ENCODE results near the gene ELP4.

ELP4 gene

DNA sequence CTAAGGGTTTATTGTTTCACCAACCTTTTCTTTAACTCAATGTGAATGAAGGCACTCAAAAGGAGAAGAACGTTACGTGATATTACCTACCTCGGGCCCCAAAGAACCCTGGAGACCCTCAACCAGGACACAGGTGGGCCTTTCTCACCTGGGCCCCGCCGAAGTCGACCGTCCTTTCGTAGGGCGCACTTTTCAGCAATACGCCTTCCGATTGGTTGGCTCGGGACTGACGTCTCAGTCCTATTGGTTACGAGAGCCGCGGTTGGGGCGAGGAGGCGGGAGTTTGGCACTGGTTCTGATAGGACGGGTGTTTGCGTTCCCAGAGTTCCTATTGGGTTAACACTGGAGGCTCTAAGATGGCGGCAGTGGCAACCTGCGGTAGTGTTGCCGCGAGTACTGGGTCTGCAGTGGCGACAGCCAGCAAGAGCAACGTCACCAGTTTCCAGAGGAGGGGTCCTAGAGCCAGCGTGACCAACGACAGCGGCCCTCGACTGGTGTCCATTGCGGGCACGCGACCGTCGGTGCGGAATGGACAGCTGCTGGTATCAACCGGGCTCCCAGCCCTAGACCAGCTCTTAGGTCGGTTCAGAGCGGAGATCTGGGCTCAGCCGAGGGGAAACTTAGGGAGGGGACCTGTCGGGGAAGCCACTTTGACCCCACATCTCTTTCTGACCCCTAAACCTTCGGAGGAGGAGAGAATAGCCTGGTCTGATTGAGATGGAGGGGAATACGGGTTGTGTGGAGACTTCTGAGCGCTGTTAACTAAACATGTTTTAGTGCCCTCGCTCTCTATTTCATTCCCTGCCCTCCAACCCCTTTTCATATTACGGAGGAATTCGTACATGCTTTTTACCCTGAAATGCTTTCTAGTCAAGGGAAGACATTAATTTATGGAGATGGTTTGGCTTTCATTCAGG, at the start of gene ELP4, which contains the start of gene IMMP1L (continued):
- TF ChIP-seq, protein P1, sequence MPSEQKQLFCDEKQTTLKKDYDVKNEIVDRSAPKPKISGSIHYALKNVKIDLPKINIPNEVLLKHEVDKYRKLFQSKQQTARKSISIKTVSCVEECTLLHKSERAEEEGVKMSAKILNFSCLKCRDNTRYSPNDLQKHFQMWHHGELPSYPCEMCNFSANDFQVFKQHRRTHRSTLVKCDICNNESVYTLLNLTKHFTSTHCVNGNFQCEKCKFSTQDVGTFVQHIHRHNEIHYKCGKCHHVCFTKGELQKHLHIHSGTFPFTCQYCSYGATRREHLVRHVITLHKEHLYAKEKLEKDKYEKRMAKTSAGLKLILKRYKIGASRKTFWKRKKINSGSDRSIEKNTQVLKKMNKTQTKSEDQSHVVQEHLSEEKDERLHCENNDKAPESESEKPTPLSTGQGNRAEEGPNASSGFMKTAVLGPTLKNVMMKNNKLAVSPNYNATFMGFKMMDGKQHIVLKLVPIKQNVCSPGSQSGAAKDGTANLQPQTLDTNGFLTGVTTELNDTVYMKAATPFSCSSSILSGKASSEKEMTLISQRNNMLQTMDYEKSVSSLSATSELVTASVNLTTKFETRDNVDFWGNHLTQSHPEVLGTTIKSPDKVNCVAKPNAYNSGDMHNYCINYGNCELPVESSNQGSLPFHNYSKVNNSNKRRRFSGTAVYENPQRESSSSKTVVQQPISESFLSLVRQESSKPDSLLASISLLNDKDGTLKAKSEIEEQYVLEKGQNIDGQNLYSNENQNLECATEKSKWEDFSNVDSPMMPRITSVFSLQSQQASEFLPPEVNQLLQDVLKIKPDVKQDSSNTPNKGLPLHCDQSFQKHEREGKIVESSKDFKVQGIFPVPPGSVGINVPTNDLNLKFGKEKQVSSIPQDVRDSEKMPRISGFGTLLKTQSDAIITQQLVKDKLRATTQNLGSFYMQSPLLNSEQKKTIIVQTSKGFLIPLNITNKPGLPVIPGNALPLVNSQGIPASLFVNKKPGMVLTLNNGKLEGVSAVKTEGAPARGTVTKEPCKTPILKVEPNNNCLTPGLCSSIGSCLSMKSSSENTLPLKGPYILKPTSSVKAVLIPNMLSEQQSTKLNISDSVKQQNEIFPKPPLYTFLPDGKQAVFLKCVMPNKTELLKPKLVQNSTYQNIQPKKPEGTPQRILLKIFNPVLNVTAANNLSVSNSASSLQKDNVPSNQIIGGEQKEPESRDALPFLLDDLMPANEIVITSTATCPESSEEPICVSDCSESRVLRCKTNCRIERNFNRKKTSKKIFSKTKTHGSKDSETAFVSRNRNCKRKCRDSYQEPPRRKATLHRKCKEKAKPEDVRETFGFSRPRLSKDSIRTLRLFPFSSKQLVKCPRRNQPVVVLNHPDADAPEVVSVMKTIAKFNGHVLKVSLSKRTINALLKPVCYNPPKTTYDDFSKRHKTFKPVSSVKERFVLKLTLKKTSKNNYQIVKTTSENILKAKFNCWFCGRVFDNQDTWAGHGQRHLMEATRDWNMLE (tag by site-specific recombination; conservative IDR thresholded peaks at IDR 0.05; ENCODE audit: low read depth): no peak
- TF ChIP-seq SCRT1 (tag by site-specific recombination; IDR thresholded peaks at IDR 0.05; ENCODE audit: borderline replicate concordance): no peak
- TF ChIP-seq ZNF335 (tag by site-specific recombination; conservative IDR thresholded peaks at IDR 0.05): peak; percentile 71
- peak; percentile 48 for TF ChIP-seq SP3 (tag by site-specific recombination; IDR thresholded peaks at IDR 0.05)
- TF ChIP-seq HOXC10 (CRISPR knock-in tag; IDR thresholded peaks at IDR 0.05): no peak
- TF ChIP-seq ZNF701 (tag by site-specific recombination; IDR thresholded peaks at IDR 0.05): no peak
- TF ChIP-seq ZNF175 (tag by site-specific recombination; IDR thresholded peaks at IDR 0.05): no peak
- TF ChIP-seq ZBTB7A (tag by site-specific recombination; IDR thresholded peaks at IDR 0.05; ENCODE audit: low read depth): no peak
- no peak for TF ChIP-seq ZNF621 (tag by site-specific recombination; IDR thresholded peaks at IDR 0.05)
- TF ChIP-seq, protein P2, sequence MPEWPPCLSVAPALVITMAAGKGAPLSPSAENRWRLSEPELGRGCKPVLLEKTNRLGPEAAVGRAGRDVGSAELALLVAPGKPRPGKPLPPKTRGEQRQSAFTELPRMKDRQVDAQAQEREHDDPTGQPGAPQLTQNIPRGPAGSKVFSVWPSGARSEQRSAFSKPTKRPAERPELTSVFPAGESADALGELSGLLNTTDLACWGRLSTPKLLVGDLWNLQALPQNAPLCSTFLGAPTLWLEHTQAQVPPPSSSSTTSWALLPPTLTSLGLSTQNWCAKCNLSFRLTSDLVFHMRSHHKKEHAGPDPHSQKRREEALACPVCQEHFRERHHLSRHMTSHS (tag by site-specific recombination; IDR thresholded peaks at IDR 0.05): no peak
- TF ChIP-seq ZNF341 (tag by site-specific recombination; IDR thresholded peaks at IDR 0.05; ENCODE audit: low read depth): no peak
- TF ChIP-seq ZNF423 (tag by site-specific recombination; IDR thresholded peaks at IDR 0.05): no peak
- TF ChIP-seq SALL2 (tag by site-specific recombination; IDR thresholded peaks at IDR 0.05; ENCODE audit: borderline replicate concordance): no peak
- TF ChIP-seq HOXA7 (CRISPR knock-in tag; IDR thresholded peaks at IDR 0.05; ENCODE audit: borderline replicate concordance): no peak
- TF ChIP-seq ZFP41 (tag by site-specific recombination; IDR thresholded peaks at IDR 0.05; ENCODE audit: borderline replicate concordance): no peak
- TF ChIP-seq ZNF791 (tag by site-specific recombination; IDR thresholded peaks at IDR 0.05): no peak
- TF ChIP-seq, protein P3, sequence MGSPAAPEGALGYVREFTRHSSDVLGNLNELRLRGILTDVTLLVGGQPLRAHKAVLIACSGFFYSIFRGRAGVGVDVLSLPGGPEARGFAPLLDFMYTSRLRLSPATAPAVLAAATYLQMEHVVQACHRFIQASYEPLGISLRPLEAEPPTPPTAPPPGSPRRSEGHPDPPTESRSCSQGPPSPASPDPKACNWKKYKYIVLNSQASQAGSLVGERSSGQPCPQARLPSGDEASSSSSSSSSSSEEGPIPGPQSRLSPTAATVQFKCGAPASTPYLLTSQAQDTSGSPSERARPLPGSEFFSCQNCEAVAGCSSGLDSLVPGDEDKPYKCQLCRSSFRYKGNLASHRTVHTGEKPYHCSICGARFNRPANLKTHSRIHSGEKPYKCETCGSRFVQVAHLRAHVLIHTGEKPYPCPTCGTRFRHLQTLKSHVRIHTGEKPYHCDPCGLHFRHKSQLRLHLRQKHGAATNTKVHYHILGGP (tag by site-specific recombination; IDR thresholded peaks at IDR 0.05): no peak
- TF ChIP-seq SP7 (tag by site-specific recombination; IDR thresholded peaks at IDR 0.05): peak; percentile 40; the same call in 1 of the 2 replicates
- TF ChIP-seq ZBTB48 (tag by site-specific recombination; IDR thresholded peaks at IDR 0.05): peak; percentile 81
- peak; percentile 93 for TF ChIP-seq SP2 (tag by site-specific recombination; IDR thresholded peaks at IDR 0.05)
- TF ChIP-seq, protein P4, sequence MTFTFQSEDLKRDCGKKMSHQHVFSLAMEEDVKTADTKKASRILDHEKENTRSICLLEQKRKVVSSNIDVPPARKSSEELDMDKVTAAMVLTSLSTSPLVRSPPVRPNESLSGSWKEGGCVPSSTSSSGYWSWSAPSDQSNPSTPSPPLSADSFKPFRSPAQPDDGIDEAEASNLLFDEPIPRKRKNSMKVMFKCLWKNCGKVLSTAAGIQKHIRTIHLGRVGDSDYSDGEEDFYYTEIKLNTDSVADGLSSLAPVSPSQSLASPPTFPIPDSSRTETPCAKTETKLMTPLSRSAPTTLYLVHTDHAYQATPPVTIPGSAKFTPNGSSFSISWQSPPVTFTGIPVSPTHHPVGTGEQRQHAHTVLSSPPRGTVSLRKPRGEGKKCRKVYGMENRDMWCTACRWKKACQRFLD (tag by site-specific recombination; IDR thresholded peaks at IDR 0.05): no peak
- no peak for TF ChIP-seq KLF8 (tag by site-specific recombination; IDR thresholded peaks at IDR 0.05)
- no peak for TF ChIP-seq MEIS1 (CRISPR knock-in tag; IDR thresholded peaks at IDR 0.05; ENCODE audit: borderline replicate concordance)
- no peak for TF ChIP-seq ZNF610 (tag by site-specific recombination; IDR thresholded peaks at IDR 0.05; ENCODE audit: borderline replicate concordance)
- TF ChIP-seq ZNF560 (tag by site-specific recombination; IDR thresholded peaks at IDR 0.05; ENCODE audit: borderline replicate concordance): no peak
- TF ChIP-seq ZNF366 (tag by site-specific recombination; conservative IDR thresholded peaks at IDR 0.05): no peak
- no peak for TF ChIP-seq KLF10 (tag by site-specific recombination; IDR thresholded peaks at IDR 0.05)
- no peak for TF ChIP-seq ZNF585B (tag by site-specific recombination; IDR thresholded peaks at IDR 0.05)
- no peak for TF ChIP-seq ZNF221 (tag by site-specific recombination; IDR thresholded peaks at IDR 0.05; ENCODE audit: borderline replicate concordance)
- no peak for TF ChIP-seq ZNF132 (tag by site-specific recombination; IDR thresholded peaks at IDR 0.05; ENCODE audit: borderline replicate concordance)
- TF ChIP-seq, protein P5, sequence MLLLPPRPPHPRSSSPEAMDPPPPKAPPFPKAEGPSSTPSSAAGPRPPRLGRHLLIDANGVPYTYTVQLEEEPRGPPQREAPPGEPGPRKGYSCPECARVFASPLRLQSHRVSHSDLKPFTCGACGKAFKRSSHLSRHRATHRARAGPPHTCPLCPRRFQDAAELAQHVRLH (tag by site-specific recombination; IDR thresholded peaks at IDR 0.05): peak; percentile 19; the same call in 1 of the 2 replicates
- no peak for TF ChIP-seq ZNF654 (tag by site-specific recombination; IDR thresholded peaks at IDR 0.05; ENCODE audit: low read depth)
- peak; percentile 20 for TF ChIP-seq SETDB1 (IDR thresholded peaks at IDR 0.05; ENCODE audit: insufficient read length, low read length)

Measured in HEK293 (cell line).